ENCODE data around the gene RAB31.

- TF ChIP-seq CTCF (IDR thresholded peaks at IDR 0.05) (no peak), POLR2A (IDR thresholded peaks at IDR 0.05) (no peak)
These were observed 11.4 kb downstream of the RAB31 start for GRCh38 chr18:9719421-9719981.

Measured in lower leg skin (tissue), 3 donors.